HG03139 (cell line): ENCODE data around the gene ZNF169.
"Not testable (repeated sequence)": the region's sequence is repeated elsewhere in the genome, so short reads cannot be mapped to it uniquely, and the experiment has no call there.

Experiments used
- ATAC-seq: cut with Tn5 transposase; IDR thresholded peaks from one replicate; pipeline ENCODE4 v1.9.1; 2021; ENCODE audit not compliant: unreplicated experiment

ZNF169 gene

DNA sequence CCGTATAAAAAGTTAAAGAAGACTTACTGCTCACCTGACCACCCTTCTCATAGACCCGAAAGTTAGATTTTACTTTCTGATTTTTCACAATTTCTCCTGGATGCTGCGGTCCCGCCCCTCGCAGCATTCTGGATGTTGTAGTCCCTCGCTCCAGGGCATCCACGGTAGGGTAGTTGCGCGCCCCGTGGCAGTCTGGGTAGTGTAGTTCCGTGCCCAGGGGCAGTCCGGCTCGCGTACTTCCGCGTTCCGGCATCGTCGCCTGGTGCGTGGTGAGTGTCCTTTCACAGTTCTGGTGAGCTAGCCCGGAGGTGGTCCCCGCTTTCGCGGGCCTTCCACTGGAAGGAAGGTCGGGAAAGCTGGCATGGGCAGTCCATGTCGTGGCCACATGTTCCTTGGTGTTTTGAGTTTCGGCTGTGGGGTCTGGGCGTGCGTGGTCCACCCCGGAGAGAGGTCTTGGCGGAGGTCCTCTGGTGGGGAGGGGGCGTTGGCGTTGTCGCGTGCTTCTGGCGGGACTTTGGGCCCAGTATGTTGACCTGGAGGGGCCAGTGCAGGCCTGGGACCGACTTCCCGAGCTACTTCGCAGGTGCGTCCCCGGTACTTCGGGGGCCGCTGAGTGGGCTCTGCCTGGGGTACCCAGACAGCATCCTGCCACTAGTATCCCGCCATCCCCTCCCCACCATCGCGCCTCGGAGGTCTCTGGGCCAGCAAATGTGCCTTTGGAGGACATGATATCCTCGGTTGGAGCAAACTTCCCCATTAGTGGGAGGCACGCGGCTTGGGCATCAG lies at the start of gene ZNF169:
Gene ZNF169 (plus strand): TSS at position 222 of the 786 bp plus-strand sequence. CDS start 19,515 bp downstream, outside the sequence.
- ATAC-seq: peak; percentile 100

DNA sequence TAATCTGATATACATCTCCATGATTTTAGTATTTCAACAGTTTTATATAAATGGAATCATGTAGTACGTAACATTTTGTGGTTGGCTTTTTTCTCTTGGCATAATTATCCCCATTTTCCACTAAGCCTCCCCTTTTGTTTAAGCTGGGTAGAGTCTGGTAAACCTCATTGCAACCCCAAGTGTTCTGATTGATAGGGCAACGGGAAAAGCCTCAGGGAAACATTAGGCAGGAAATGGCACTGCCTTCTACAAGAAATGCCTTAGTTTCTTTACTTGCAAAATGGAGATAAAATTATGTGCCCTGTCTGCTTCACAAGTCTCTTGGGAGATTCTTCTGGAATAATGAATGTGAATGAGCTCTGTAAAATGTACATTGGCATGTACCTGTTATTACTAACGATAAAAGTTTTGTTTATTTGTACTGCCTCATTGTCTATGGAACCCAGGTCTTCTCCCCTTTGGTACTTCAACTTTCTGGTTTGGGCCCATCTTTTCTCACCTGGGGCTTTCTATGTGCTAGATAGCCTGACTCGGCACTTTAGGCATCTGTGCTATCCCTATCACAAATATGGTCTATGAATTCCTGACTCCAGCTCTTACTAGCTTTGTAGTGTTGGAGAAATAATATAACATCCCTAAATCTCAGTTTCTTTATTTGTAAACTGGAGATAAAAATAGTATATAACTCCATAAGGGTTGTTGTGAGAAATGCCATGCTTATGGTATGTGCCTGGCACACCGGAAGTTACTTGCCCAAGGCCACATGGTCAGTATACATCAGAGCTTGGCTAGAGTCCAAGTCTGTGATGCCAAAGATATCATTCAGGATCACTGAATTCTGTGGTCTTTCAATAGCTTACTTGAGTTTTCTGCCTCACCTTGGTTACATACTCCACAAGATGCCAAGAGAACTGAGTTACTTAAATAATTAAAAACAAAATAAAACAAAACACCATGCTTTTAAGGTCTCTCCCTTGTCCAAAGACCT lies 48.2 kb upstream of the ZNF169 start:
- ATAC-seq: no peak

DNA sequence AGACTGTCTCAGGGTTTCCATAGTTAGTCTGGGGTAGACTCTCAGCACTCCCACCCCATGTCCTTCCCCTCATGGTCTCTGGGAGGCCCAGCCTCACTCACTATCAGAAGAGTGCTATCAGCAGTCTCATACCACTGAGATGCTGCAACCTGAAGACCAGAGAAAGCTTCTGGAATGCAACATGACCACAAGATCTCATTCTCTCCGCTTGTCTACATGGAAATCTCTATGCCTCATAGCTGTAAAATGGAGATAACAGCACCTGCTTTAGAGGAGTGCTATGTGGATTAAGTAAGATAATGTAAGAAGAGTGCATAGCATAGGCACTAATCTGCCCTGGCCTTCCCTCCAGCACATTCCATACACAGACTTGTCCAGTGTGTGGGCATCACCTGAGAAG lies 47.0 kb upstream of the ZNF169 start:
- no peak for ATAC-seq

DNA sequence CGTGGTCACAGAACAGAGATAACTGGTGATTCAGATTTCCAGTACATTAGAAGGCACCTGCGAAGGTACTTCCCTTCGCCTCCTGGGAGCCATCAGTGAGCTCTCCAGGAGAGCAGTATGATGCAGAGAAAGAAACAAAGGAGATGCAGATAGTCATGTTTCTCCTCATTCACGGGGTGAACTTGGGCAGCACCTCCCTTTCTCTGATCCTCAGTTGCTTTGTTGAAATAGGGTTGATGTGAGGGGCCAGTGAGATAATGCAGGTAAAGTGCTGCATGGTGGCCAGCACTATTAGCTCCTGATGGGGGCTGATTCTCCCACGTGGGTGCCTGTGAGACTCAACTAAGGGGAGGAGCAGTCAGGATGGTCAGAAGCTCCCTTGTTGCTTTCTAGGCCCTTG lies 46.6 kb upstream of the ZNF169 start:
- no peak for ATAC-seq

DNA sequence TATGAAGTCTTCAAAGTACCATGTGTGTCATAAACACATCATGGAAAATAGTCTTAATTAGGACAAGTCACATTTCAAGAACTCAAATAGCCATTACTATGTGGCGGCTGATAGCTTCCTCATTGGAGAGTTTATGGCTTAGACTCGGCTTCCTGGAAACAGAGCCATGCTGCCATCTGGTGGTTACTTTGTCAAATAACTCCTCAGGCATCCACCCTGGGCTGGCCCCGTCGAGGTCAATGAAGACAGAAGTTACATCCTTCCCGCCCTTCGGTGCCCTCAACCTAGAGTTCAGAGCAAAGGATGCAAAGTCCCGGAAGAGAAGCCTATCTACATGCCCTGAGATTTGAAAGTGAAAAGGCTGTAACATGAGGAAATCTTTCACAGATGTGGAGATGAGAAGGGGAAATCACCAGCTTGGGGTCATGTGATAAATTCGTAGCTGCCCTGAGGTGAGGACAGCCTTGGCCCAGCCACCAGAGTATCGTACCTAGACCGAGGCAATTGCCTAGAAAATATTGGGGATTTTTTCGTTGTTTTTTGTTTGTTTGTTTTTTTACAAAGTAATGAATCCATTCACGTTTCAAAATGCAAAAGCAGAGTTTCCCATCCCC lies 45.5 kb upstream of the ZNF169 start:
- ATAC-seq: no peak

DNA sequence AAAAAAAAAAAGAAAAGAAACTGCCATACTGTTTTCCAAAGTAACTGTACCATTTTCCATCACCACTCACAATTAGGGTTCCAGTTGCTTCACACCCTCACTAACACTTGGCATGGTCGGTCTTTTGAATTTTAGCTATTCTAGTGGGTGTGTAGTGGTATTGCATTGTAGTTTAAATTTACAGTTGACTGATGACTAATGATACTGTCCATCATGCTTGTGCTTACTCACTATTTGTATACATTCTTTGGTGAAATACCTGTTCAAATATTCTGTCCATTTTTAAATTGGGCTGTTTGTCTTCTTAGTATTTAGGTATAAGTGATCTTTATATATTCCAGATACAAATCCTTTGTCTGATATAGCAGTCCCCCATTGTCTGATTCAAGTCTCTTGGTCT lies 36.2 kb upstream of the ZNF169 start:
- ATAC-seq: no peak

DNA sequence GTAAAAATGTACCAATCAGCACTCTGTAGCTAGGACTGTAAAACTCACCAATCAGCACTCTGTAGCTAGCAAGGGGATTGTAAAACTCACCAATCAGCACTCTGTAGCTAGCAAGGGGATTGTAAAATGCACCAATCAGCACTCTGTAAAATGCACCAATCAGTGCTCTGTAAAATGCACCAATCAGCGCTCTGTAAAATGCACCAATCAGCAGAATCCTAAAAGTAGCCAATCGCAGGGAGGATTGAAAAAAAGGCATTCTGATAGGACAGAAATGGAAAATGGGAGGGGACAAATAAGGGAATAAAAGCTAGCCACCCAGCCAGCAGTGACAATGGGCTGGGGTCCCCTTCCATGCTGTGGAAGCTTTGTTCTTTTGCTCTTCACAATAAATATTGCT lies 33.7 kb upstream of the ZNF169 start:
- not testable (repeated sequence) for ATAC-seq

DNA sequence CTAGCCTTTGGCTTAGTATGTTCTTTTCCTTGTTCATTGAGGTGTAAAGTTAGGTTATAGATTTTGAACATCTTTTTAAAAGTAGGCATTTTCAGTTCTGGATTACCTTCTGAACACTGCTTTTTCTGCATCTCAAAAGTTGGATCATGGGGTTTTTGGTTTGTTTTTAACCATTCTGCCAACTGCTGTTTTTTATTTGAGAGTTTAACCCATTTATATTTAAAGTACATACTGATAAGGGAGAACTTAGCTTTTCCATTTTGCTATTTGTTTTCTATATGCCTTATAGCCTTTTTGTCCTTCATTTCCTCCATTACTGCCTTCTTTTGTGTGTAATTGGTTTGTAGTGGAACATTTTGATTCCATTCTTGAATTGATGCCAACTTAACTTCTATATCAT lies 30.5 kb upstream of the ZNF169 start:
- no peak for ATAC-seq

DNA sequence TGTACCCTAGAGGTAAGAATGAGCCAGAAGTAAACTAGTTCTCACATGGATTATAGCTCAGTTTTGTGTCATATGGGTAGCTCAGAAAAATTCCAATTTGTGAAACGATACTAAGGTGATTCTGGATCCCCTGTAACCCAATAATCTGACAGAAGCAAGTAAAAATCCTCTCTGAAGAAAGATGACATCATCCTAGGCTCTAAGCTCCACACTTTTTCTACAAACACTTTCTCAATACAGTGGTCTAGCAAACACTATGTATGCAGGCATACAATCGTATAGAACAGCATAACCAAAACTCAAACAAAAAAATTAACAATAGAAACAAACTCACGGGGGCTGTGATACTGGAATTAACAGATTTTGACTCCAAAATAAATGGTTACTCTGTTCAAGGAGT lies 26.7 kb upstream of the ZNF169 start:
- ATAC-seq: no peak

DNA sequence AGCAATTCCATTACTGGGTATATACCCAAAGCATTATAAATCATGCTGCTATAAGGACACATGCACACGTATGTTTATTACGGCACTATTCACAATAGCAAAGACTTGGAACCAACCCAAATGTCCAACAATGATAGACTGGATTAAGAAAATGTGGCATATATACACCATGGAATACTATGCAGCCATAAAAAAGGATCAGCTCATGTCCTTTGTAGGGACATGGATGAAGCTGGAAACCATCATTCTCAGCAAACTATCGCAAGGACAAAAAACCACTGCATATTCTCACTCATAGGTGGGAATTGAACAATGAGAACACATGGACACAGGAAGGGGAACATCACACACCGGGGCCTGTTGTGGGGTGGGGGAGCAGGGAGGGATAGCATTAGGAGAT lies 18.0 kb upstream of the ZNF169 start:
- not testable (repeated sequence) for ATAC-seq

DNA sequence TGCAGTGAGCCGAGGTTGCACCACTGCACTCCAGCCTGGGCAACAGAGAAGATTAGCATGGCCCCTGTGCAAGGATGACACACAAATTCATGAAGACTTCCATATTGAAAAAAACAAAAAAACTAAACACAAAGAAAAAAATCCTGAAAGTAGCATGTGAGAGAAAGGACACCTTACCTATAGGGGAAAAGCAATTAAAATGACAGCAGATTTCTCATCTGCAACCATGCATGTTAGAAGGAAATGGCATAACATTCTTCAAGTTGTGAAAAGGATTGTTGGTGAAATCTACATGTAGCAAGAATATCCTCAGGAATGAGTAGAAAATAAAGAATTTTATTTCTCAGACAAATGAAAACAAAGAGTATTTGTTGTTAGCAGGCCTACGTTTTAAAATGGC lies 13.4 kb upstream of the ZNF169 start:
- no peak for ATAC-seq

DNA sequence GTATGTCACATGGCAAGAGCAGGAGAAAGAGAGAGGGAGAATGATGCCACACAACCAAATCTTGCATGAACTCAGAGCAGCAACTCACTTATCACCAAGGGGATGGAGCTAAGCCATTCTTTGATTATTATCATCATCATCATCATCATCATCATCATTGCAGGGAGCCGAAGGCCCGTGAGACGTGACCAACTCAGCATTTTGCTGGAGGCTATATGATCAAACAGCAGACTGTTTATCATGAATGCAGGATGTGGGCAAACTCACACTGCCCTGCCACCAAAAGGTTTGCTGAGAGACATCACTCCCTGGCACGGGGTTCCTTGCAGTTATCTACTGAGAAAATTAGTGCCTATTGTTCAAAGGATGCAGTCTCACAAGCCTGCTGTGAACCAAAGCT lies 8.6 kb upstream of the ZNF169 start:
- ATAC-seq: no peak

DNA sequence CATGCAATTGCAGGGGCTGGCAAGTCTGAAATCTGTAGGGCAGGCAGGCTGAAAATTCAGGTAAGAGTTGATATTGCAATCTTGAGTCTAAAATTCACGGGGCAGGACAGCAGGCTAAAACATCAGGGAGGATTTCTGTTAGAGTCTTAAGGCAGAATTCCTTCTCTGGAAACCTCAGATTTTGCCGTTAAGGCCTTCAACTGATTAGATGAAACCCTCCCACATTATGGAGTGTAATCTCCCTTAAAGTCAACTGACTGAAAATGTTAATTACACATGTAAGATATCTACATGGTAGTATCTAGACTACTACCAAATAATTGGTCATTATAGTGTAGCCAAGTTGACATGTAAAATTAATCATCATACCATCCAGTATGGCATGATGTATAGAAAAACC lies 3.1 kb upstream of the ZNF169 start:
- ATAC-seq: no peak

DNA sequence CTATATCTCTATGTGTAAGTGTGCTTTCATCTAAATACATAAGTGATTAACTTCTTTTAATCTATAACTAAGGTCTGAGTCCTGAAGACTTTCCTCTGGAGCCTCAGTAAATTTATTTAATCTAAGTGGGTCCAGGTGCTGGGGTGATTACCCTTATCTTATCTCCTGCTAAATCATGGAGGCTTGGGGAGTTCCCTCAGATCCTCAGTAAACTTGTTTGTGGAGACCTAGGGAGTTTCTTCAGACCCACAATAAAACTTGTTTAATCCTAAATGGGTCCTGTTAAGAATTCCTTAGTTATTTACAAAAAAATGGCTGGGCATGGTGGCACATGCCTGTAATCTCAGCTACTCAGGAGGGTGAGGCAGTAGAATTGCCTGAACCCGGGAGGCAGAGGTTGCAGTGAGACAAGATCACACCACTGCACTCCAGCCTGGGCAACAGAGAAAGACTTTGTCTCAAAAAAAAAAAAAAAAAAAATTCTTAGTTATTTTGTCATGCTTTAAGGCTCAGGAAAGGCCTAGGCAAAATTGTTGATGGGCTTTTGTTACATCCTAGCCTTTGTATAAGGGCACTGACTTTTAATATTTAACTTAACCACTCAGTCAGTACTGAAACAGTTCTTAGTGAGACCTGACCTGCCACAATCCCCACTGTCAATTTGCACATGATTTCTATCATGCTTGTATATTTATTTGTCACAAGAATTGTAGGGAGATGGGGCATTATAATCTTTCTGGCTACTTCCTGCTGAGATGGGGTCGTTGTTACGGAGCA lies 6.7 kb downstream of the ZNF169 start:
- not testable (repeated sequence) for ATAC-seq

DNA sequence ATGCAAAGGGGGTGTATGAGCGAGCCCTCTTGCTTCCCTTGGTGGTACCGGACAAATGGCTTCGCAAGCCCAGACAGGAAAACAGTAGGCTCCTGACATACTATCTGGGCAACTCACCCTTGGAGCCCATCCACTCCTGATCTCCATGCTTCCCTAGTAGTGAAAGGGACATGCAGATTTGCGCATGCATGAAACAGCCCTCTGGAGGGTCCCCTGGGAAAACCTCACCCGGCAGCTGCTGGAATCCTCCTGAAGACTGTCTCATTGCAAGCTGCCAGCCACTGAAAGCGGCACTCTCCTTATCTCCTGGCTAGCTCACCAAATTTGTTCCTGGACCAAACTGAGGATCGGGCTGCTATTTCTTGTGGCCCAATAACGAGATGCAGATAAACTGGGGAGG lies 10.2 kb downstream of the ZNF169 start:
- ATAC-seq: no peak

DNA sequence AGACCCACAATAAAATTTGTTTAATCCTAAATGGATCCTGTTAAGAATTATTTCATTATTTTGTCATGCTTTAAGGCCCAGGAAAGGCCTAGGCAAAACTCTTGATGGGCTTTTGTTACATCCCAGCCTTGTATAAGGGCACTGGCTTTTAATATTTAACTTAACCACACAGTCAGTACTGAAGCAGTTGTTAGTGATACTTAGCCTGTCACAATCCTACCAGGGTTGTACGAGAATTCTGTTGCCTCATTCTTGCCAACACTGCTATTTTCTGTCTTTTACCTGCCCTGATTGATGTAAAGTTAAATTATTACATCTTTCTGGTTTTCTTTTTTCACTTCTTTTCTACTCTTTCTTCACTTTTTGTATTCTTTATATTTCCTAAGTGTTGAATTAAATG lies 10.9 kb downstream of the ZNF169 start:
- no peak for ATAC-seq

DNA sequence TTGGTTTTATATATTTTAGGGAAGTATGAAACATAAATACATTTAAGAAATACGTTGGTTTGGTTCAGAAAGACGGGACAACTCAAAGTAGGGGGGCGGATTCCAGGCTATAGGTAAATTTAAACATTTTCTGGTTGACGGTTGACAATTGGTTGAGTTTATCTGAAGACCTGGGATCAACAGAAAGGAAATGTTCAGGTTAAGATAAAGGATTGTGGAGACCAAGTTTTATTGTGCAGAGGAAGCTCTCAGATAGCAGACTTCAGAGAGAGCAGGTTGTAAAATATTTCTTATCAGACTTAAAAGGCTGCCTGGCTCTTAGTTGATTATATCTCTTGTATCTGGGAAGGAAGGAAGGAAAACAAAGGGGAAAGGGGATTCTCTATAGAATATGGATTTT lies 17.9 kb downstream of the ZNF169 start:
- not testable (repeated sequence) for ATAC-seq

DNA sequence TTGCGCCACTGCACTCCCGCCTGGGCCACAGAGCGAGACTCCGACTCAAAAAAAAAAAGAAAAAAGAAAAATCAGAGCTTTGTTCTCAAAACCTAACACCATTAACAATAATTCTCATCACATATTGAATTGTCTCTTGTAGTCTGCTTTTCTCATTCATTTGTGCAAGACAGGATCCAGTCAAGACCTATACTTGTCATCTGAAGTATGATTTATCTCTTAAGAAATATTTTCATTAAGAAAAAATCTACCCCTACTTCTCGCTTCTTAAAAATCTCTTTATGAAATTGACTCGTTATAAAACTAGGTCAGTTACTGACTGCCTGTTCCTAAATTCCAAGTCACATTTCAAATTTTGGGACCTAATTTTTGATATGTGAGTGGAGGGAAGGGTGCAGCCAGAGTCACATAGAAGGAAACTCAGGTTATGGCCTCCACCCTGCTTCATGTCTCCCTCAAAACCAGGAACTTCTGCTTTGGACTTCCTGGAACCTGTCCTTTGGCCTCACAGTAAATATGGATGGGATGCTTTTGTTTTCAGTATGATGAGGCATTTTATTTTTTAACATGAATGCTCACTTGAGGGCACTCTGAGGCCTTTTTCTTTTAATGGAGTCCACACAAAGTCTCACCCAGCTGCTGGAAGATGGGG lies 18.9 kb downstream of the ZNF169 start:
- no peak for ATAC-seq

DNA sequence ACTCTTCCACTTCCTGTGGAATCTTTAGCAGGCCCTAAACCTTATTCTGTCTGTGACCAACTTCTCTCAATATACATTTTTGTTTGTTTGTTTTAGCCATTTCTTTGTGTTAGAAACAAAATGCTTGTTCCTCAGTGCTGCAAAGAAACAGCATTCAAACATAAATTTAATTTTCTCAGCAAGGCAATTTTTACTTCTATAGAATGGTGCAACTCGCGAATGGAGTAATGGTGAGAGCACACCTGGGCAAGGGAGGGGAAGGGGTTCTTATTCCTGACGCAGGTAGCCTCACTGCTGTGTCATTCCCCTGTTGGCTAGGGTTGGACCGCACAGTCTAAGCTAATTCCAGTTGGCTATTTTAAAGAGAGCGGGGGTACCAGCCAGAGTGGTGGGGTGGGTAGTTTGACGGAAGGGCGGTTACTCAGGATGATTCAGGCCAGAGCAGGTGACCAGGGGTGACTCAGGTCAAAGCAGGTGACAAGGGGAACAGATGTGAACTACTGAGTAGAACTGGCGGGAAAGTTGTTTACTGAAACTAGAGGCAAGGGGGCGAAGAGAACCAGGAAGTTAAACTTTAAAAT lies 21.4 kb downstream of the ZNF169 start:
- ATAC-seq: no peak

DNA sequence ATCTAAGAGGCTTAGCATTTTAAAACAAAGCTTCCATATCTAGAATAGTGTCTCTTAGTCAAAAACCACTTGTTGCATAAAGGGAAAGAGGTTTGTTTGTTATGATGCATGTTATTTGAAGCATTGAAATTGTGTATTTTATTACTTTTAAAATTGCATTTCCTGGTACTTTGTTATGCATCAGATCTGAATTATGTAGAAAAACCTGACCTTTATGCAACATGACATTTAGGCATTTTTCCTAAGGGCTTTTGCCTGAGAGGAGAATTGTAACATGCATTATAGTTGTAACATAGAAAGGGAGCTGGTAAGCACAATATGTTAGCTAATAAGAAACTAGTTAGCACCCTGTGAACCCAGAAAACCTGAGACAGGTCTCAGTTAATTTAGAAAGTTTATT lies 22.0 kb downstream of the ZNF169 start:
- no peak for ATAC-seq
